Omental fat pad (tissue), 4 donors: ENCODE results near the gene RGSL1. TPM values are rescaled to one million over a fixed set of nuclear protein-coding genes. Genes with fewer than 3 reads are reported as not detected.

ENCODE experiments used
- ATAC-seq: fragments of 150-250 bp; one replicate; pipeline ENCODE4 v1.9.1; 2016; ENCODE audit warnings: mild to moderate bottlenecking, moderate library complexity; ENCODE audit not compliant: low FRiP score
- DNase-seq: peaks from one replicate; pipeline ENCODE4 v3.0.0-alpha.2; 2019; ENCODE audit warnings: low spot score
- CTCF ChIP-seq, 3 donors: fragments of 450-650 bp; IDR thresholded peaks; one replicate each; pipeline ENCODE4 v1.5.1; 2016 to 2017; ENCODE audit warnings: antibody characterized with exemption in 3 of 3, mild to moderate bottlenecking in 3 of 3, moderate library complexity in 2 of 3
- total RNA-seq, 4 donors: library from RNA; depleted of rRNA; stranded (reverse); fragments of >200 nt; gene quantifications; one replicate each; pipeline ENCODE4 v1.1.0, GENCODE V29; 2016

RGSL1 gene
- 1 to 10 TPM in 1 of 4 donors, not detected in 3; 1.7 TPM for total RNA-seq

- ATAC-seq (no peak), DNase-seq (no peak)
- no peak for TF ChIP-seq CTCF (IDR thresholded peaks at IDR 0.05)
Measured at GRCh38 chr1:182450087-182450486, at the start of gene RGSL1. TSS of gene RGSL1 (plus strand) at chr1:182450146. CDS start at chr1:182450166, 20 bp downstream.

- no peak for TF ChIP-seq CTCF (IDR thresholded peaks at IDR 0.05)
- DNase-seq, result no peak
- ATAC-seq, result no peak
Measured at GRCh38 chr1:182400567-182400966, 49.4 kb upstream of the RGSL1 start, which contains the start of gene TEDDM1. TSS of gene TEDDM1 (minus strand) at chr1:182400667. CDS start at chr1:182400485, 182 bp downstream.

- DNase-seq (no peak), ATAC-seq (no peak)
Measured at GRCh38 chr1:182404781-182405180, 45.2 kb upstream of the RGSL1 start.

GRCh38 chr1:182405578-182405977 lies 44.4 kb upstream of the RGSL1 start:
- DNase-seq (no peak), ATAC-seq (no peak)
- TF ChIP-seq CTCF (IDR thresholded peaks at IDR 0.05), result no peak

More at GRCh38 chr1:182404781-182405180, 45.2 kb upstream of the RGSL1 start:
- no peak for TF ChIP-seq CTCF (IDR thresholded peaks at IDR 0.05)

- no peak for ATAC-seq
- TF ChIP-seq CTCF (IDR thresholded peaks at IDR 0.05), result no peak
- DNase-seq, result no peak
Measured at GRCh38 chr1:182406012-182406411, 43.9 kb upstream of the RGSL1 start.

- DNase-seq, result no peak
- no peak for TF ChIP-seq CTCF (IDR thresholded peaks at IDR 0.05)
- no peak for ATAC-seq
Measured at GRCh38 chr1:182407724-182408123, 42.2 kb upstream of the RGSL1 start.

GRCh38 chr1:182408435-182409075 lies 41.4 kb upstream of the RGSL1 start:
- DNase-seq, result no peak
- no peak for TF ChIP-seq CTCF (IDR thresholded peaks at IDR 0.05)
- ATAC-seq, result no peak
